ENCODE results near the gene IL20.
A peak's percentile ranks its signal among the peaks of the same experiment; 100 is the strongest.

Gene IL20

GRCh38 chr1:206901944-206902343 is 36.5 kb downstream of the IL20 start:
- no peaks in the 10 kb centered on the region for H3K36me3 Mint-ChIP-seq (ENCODE audit: low read depth)
- H3K4me1 Mint-ChIP-seq, result peaks cover 8% of the 10 kb centered on the region
- H3K9me3 Mint-ChIP-seq, result no peaks in the 10 kb centered on the region
- H3K4me3 Mint-ChIP-seq, result no peak overlapping the region
- no peak overlapping the region for H3K27ac Mint-ChIP-seq
- no peak for TF ChIP-seq CTCF (IDR thresholded peaks at IDR 0.05; ENCODE audit: unreplicated experiment in 3 of 3)
- peaks cover 53% of the 10 kb centered on the region for H3K27me3 Mint-ChIP-seq (ENCODE audit: low read depth)

GRCh38 chr1:206902702-206903101 is 37.3 kb downstream of the IL20 start:
- no peak overlapping the region for H3K27ac Mint-ChIP-seq
- H3K9me3 Mint-ChIP-seq, result no peaks in the 10 kb centered on the region
- H3K36me3 Mint-ChIP-seq (ENCODE audit: low read depth), result no peaks in the 10 kb centered on the region
- peaks cover 8% of the 10 kb centered on the region for H3K4me1 Mint-ChIP-seq
- H3K27me3 Mint-ChIP-seq (ENCODE audit: low read depth), result peaks cover 59% of the 10 kb centered on the region
- no peak overlapping the region for H3K4me3 Mint-ChIP-seq
- TF ChIP-seq CTCF (IDR thresholded peaks at IDR 0.05; ENCODE audit: unreplicated experiment in 3 of 3), result no peak

- no peak for TF ChIP-seq CTCF (IDR thresholded peaks at IDR 0.05; ENCODE audit: unreplicated experiment in 3 of 3)
- Mint-ChIP-seq H3K9me3 (no peaks in the 10 kb centered on the region), H3K36me3 (ENCODE audit: low read depth) (no peaks in the 10 kb centered on the region), H3K4me3 (no peak overlapping the region), H3K4me1 (peaks cover 8% of the 10 kb centered on the region), H3K27ac (peak overlapping the region in 1 of 3 experiments; percentile 18), H3K27me3 (ENCODE audit: low read depth) (peaks cover 66% of the 10 kb centered on the region)
These were observed 38.3 kb downstream of the IL20 start for GRCh38 chr1:206903687-206904086.

- no peaks in the 10 kb centered on the region for H3K9me3 Mint-ChIP-seq
- no peak overlapping the region for H3K4me3 Mint-ChIP-seq
- H3K27ac Mint-ChIP-seq, result no peak overlapping the region
- H3K36me3 Mint-ChIP-seq (ENCODE audit: low read depth), result no peaks in the 10 kb centered on the region
- peaks cover 12% of the 10 kb centered on the region for H3K4me1 Mint-ChIP-seq
- no peak for TF ChIP-seq CTCF (IDR thresholded peaks at IDR 0.05; ENCODE audit: unreplicated experiment in 3 of 3)
- H3K27me3 Mint-ChIP-seq (ENCODE audit: low read depth), result peaks cover 69% of the 10 kb centered on the region
These were observed 39.2 kb downstream of the IL20 start for GRCh38 chr1:206904423-206905142.

GRCh38 chr1:206905295-206906164 is 40.1 kb downstream of the IL20 start:
- H3K27ac Mint-ChIP-seq, result no peak overlapping the region
- H3K9me3 Mint-ChIP-seq, result no peaks in the 10 kb centered on the region
- peak overlapping the region in 1 of 3 experiments; percentile 30 for H3K4me3 Mint-ChIP-seq
- no peak for TF ChIP-seq CTCF (IDR thresholded peaks at IDR 0.05; ENCODE audit: unreplicated experiment in 3 of 3)
- H3K36me3 Mint-ChIP-seq (ENCODE audit: low read depth), result no peaks in the 10 kb centered on the region
- peaks cover 69% of the 10 kb centered on the region for H3K27me3 Mint-ChIP-seq (ENCODE audit: low read depth)
- peaks cover 12% of the 10 kb centered on the region for H3K4me1 Mint-ChIP-seq

Measured in nephron (organoid).